GDM1 (cell line): ENCODE data around the gene CPA5.

Experiments
- DNase-seq: peaks from one replicate; lab custom pipeline; 2025; lab: John Stamatoyannopoulos, UW

Gene CPA5

DNA sequence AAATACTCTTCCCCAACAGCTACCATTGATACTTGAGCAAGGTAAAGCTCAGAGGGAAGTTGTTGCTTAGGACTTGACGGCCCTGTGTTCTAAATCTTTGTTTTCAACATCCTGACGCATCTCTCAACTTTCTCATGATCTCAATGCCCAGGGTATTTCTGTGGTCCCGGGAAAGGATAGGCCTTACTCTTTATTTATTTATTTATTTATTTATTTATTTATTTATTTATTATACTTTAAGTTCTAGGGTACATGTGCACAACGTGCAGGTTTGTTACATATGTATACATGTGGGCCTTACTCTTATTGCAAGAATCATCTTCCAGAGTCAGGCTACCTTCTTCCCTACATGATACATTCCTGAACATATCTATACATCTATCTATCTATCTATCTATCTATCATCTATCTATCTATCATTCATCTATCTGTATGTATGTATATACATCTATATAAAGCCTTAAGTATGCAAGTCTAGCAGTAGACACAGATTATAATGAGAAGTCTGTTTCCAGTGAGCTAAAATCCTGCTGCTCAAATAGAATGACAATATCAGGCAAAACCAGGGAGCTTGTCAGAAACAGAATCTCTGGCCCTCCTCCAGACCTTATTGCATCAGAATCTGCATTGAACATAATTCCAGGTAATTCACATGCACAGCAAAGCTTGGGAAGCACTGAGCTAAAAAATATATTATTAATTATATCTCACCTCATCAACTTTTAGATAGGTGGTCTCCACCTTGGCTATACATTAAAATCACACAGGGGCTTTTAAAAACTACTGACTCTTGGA is 12.2 kb upstream of the CPA5 start:
- DNase-seq, result no peak

DNA sequence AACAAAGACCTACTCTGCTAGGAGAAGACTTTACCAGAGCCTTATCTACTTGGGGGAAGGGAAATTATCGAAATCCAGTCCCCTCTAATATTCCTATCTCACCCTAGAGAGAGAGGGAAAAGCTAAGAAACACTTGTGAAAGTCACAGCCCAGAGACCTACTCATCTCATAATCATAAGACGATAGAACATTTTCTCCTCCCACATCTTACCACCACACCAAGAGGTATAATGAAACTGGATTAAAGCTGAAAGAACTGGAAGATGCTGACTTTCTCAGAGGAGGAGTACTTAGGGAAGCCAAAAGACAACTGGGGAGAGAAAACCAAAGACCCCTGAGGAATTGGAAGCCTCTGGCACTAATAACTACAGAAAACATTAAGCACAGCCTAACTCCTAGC is 10.8 kb upstream of the CPA5 start:
- no peak for DNase-seq

DNA sequence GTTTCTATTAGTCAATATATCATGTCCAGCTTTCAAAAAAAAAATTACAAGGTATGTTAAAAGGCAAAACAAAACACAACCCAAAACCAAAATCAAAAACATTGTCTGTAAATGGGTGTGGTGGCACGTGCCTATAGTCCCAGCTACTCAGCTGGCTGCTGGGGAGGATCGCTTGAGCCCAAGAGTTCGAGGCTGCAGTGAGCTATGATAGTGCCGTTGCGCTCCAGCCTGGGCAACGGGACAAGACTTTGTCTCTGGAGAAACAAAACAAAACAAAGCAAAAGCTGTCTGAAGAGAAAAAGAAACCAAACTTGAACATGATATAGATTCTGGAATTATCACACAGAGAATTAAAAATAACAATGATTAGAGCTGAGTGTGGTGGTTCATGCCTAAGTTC is 10.3 kb upstream of the CPA5 start:
- no peak for DNase-seq

DNA sequence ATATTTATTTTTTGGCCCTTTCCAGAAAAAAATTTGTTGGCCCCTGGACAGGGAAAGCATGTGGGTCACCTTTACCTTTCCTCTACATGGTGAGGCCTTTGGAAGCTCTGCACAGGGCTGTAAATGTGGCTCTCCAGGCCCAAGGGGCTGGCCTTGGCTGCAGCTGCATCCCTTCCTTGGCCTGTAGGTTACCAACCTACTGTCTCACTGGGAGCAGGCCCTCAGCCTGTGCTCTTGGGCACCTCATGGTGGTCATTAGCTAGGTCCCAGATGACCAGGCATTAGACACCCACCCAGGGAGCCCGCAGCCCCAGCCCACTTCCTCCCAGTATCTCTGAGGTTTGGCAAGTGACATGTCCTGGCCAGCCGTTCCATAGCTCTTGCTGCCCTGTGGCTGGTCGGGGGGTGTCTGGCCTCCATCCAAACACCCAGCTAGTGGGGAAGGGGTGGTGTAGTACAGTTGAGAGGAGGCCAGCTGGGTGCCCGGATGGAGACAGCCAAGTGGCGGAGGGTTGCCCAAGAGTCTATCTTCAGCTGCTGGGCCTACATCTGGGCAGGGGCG is 7.1 kb upstream of the CPA5 start:
- no peak for DNase-seq

DNA sequence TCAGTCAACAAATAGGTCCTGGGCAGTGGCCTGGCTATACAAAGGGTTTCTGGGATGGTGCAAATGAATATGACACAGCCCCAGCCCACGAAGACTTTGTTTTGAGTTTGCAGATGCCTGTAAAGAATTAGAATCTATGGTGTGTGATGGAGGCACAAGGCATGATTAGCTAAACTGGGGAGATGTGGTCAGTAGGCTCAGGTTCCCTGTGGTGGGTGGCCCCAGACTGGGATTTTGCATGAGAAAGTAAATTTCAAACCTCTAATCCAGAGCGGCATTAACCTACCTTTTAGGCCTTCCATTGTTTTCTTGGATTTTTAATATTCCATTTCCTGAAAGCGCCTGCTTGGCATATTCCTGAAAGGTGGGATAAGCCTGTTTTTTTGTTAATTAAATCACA is 6.4 kb upstream of the CPA5 start:
- DNase-seq, result no peak

DNA sequence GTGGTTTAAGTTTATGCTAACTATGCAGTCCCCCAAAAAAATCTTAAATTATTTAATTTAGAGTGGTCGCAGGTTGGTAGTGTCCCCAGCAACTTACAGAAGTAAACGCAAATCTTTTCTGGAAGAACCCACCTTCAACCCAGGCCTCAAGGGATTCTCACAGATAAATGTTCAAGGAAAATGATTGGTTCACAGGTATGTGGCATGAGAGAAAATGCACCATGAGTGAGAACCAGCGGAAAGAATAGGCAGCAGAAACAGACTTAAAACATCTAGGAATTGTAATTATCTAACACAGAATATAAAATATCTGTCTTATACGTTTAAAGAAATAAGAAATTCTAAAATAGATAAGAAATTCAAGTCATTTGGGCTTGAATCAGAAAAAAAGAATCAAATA is 2.7 kb upstream of the CPA5 start:
- no peak for DNase-seq

DNA sequence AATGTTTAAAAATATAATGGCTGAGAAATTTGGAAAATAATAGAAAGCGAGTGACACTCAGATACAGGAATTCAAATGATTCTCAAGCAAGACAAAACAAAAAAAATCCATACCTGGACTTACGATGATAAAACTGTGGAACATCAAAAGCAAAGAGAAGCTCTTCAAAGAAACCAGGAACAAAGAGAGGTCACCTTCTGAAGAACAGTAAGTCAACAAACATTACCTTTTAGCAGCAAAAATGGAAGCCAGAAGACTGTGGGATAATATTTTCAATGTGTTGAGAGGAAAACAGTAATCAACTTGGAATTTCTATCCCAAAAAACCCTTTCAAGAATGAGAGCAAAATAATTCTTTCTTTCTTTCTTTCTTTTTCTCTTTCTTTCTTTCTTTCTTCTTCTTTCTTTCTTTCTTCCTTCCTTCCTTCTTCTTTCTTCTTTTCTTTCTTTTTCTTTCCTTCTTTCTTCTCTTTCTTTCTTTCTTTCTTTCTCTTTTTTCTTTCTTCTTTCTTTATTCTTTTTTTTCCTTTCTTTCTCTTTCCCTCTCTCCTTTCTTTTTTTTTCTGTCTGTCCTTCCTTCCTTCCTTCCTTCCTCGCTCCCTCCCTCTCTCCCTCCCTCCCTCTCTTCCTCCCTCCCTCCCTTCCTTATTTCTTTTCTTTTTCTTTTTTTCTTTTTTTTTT is 1.8 kb upstream of the CPA5 start:
- DNase-seq, result no peak

DNA sequence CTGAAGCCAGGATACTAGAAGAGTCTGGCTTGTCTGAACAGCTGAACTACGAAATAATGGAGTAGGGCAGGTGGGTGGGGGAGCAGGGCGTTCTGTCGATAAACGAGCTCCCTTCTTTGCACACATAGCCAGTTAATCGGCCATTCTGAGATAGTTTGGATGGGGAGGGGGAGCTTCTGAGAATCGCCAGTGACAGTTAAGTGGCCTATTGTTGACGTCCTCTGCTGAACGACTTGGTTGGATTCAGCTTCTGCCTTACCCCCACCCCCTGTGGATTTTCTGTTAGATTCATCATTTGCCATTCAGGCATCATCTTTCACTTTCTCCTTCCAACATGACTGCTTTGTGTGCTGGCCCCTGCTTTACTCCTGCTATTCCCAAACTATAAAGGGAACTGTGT is 520 bp downstream of the CPA5 start:
- no peak for DNase-seq

DNA sequence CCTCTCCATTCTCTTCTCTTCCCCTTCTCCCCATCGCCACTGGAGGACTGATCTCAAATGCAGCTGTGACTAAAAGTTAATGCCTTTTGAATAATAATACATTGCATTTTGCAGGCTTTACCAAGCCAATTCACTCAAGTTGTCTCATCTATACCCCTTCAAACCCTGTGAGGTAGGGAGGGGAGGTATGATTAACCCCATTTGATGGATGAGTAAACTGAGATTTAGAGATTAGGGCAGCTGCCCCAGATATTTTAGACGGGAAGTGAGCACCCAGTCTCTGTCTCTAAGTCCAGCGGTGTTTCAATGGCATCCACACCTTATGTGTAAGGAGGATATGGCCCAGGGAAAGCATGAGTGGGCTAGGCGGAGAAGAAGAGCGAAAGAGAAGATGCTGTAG is 1.1 kb downstream of the CPA5 start:
- no peak for DNase-seq

DNA sequence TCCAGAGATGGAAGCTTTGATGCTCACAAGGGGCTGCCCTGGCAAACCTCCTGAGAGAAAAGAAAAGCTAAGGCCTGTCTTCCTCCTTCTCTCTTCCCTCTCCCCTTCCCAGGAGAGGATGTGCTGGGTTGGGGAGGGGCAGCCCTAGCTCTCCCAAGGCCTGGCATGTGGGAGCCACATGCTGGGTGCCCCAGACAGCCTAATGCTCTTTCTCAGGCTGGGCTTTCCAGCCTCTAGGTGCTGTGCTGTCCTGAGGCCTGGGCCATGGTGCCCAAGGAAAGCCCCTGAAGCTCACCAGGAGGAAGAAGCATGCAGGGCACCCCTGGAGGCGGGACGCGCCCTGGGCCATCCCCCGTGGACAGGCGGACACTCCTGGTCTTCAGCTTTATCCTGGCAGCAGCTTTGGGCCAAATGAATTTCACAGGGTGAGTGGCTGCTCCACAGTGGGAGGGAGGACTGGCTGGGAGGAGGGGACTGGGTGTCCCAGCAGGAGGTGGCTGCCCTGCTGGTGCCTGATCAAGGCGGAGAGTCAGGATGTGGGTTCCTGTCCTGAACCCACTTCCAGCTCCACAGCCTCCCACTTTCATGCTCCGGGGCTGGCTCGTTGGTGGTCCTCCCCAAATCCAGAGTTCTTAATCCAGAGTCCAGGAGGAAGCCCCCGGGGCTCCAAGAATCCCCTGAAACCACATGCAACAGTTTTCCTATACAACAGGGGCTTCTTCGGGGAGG is 1.7 kb downstream of the CPA5 start:
- DNase-seq, result no peak

DNA sequence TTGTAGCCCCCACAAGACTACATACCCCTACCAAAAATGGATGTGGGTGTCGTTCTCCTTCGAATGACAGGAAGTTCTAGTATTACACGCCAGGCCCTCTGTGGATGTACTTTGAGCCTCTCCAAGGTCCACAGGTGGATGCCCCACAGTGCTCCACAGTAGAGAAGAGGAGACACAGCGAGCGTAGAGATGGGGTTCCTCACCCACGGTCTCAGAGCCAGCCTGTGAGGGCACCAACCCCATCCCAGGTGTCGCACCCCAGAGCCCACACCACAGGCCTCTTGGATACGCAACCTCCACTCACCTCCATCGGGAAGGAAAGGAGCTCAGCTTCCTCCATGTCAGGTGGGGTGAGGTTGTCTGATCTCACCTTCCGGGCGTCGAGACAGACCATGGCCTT is 2.3 kb downstream of the CPA5 start:
- no peak for DNase-seq

DNA sequence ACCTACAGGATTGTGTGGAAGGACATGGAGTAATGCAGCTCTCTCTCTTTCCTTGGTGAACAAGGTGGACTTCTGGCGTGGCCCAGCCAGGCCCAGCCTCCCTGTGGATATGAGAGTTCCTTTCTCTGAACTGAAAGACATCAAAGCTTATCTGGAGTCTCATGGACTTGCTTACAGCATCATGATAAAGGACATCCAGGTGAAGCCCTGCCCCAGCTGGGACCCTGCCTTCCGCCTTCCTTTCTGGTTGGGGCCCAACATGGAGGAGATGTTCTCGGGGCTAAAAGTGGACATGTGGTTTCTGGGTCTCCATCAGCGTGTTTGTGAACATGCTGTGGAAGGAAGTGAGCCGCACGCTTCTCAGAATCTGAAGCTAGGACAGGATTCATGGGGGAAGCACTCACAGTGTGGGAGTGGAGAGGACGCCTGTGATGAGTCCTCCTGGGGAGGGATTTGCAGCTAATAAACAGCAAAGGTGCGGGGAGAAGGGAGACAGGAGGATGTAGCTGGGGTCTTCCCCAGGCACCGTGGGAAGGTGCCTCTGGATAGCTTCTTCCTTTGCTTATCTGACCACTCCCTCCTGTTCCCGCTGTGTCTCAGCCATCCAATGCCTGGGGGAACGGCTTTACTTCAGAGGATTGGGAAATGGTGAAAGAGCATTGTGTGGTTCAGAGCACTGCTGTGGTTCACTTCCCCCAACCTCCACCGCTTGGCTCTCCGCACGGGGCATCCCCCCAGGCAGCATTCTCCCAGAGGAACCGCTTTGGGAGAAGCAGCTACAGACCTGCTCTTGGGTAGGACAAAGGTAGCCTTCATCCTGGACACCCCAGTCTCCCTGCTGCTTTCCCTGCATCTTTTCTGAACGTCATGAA is 5.5 kb downstream of the CPA5 start:
- DNase-seq, result no peak

DNA sequence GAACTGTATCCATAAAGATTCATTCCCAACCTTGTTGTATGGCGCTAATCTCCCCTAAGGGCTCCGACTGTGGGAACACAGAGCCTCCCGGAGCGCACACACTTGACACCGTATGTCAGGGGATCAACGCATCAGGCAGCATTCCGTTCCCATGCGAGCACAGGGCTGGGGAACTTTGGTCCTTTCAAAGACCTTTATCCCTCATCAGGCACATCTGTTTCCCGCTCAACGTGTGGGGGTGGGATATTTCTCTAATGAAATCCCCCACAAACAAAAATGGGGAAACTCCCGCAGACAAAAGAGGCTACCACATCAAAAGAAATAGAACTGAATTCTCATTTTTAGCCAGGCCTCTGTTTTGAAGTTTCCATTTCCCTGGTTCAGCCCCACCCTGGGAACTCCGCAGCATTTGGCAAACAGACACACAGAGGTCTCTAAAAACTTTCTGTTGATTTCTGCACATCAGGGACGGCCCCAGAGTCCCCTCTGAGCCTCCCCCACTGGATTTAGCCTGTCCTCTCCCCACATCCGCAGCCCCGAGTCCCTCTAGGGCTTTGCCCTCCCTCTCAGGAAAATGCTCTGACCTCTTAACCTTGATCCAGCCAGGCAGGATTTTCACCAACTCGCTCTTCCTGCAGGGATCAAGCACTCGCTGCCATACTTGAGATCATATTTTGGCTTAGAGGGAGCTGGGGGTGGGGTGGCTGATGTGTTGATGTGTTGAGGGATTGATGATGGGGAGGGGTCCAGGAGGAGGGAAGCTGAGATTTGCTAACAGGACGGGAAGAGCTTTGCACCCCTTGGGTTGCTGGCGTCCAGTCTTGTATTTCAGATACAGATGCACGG is 6.6 kb downstream of the CPA5 start:
- DNase-seq, result no peak

DNA sequence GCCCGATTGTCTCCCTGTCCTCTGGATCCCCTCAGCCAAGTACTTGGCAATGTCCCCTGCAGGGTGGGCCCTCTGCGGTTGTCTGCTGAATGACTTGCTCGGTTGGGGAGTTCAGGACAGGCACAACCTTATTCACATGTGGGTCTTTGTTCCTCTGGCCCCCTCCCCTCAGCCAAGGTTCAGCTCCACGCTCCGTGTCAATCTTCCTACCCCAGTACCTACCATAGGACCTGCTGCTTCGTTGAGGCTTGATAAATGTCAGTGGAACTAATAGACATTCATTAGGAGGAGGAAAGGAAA is 7.1 kb downstream of the CPA5 start:
- no peak for DNase-seq

DNA sequence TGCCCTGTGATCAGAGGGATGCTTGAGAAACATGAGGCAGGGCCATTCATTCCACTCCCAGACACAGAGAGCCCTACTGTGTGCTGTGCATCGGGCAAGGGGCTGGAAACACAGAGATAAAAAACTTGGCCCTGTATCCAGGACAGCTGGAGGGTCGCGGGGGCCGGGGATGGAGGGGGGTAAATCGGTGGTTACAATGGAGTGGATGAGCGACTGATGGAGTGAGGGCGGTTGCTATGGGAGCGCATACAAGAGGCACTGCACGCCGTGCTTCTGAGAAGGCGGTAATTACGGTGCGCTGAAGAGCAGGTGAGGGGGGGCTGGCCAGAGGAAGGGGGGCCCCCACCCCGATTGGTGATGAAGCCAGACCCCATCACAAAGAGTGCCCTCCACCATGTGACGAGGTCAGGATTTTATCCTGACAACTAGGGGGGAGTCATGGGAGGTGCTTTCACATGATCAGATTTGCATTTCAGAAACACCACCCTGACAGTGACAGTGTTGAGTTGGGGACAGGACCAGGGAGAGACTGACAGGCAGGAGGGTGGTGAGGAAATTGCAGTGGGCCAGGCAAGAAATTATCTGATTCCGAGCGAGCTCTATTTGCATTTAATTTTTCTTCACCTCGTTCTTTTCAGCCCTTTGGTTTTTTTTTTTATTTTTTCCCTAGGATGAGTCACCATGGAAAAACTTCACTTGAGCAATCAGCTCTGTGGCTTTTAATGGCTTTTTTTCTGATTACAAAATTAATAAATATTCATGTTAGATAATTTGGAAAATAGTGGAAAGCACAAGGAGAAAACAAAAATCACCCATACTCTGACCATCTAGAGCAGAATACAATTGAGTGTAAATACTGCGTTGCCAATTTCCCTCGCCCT is 7.8 kb downstream of the CPA5 start:
- no peak for DNase-seq

DNA sequence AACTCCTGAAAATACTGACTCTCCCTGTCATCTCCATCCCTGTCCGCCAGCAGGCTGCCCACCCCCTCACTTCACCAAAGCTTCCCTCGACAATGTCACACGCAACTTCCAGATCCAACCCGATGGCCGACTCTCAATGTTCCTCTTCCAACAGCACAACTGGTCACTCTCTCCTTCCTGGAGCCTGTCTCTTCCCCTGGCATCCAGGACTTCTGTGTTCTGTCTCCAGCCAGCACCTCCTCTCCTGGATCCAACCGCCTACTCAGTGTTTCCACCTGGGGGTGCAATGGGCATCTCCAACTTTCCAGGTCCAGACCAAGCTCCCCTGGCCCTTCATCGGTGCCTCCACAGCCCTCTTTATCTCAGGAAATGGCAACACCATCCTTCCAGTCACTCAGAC is 8.6 kb downstream of the CPA5 start:
- no peak for DNase-seq

DNA sequence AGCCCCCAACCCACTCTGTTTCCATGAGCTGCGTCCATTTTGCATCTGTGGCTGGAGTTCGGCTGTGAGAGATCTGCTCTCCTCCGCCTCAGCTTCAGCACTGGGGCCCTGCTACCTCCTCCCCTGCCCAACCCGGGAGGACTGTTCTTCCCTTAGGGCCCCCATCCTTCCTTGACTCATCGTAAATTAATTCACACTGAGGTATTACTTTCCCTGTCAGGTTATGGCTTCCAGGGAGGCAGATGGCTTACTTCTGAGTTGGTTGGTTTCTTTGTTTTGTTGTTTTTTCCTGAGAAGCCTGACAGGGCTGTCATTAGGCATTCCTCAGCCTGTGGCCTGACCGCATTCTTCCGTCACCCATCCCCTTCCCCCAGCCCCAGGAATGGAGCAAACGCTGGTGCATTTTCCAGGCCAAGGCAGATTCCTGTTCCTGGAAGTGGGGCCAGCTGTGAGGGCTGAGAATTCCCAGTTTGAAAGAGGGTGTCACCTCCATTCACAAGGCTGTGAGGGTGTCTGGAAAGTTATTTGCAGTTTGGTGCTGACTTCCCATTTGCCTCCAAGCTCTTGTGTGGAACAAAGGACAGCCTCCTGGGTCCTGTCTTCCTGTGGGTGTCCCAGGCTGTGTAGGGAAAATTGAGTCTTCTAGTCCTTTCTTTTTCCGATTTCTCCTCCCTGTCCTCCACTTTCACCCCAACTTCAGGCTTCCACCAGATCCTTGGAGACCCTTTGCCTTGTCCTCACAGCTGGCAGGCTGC is 11.7 kb downstream of the CPA5 start:
- DNase-seq, result no peak

DNA sequence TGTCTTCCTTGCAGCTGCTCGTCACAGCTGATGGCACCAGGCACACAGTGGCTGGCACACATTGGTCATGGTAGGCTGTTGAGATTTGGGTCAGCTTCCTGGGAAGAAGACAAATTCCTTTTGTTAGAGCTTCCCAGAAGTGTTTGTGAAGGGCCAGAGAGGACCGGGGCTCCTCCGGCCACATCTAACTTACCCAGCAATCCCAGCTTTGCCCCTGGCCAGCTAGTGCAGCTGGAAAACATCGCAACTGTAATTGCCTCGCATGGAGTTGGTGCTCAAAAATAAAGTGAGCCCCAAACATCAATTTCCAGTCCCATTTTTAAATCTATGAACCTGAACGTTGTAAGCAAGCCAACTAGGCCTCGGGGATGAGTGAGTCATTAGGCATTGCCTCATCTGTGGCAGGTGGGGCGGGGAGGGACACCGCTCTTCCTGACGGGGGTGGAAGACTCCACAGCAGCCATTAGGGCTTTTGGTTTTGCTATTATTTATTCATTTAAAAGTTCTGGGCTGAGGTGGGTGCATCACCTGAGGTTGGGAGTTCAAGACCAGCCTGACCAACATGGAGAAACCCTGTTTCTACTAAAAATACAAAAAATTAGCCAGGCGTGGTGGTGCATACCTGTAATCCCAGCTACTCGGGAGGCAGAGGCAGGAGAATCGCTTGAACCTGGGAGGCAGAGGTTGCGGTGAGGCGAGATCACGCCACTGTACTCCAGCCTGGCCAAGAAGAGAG is 12.4 kb downstream of the CPA5 start:
- no peak for DNase-seq

DNA sequence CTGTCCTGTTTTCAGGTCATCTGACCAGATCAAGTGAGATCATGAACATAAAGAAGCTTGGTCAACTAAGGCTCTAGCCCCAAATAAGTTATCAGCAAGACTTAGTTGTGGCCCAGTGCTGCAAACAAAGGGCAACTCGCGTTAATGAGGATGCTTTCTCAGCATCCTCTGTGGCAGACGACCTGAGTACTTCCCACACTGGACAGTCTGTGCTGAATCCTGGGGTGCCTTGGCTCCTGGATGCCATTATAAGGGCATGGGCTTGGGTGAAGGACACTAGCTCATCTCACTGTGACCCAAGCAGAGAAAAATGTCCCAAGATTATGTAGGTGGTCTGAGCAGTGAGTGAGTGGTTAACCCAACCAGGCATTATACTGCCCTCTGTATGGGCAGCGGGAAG is 13.9 kb downstream of the CPA5 start:
- DNase-seq, result no peak
